ENCODE measurements around the gene DGCR2. TPM values are rescaled to one million over a fixed set of nuclear protein-coding genes. Genes with fewer than 3 reads are reported as not detected.

DGCR2 gene
- total and polyA plus RNA-seq, 2 donors (not counting 1 experiment from before 2014, with no cell fraction given), result 34.3 to 39.5 TPM

- Histone ChIP-seq H2AFZ (ENCODE audit: low read length) (no peak overlapping the region), H3K9me3 (ENCODE audit: control insufficient read depth, insufficient read depth, low read depth, low read length) (no peaks in the 10 kb centered on the region), H3K4me3 (replicated peaks in 1 of 4; ENCODE audit: control extremely low read depth in 1 of 4, insufficient read depth in 1 of 4, low read depth in 3 of 4, low read length in 4 of 4) (no peak overlapping the region), H3K79me2 (ENCODE audit: control insufficient read depth, insufficient read depth, low read length) (peaks cover 1% of the 10 kb centered on the region), H3K36me3 (ENCODE audit: control insufficient read depth, insufficient read depth, low read length) (peaks cover 2% of the 10 kb centered on the region), H3K9ac (ENCODE audit: insufficient read depth, low read length) (no peak overlapping the region), H4K20me1 (ENCODE audit: control insufficient read depth, extremely low read depth, insufficient read depth, low read length) (peaks cover 3% of the 10 kb centered on the region), H3K4me1 (ENCODE audit: control insufficient read depth, extremely low read depth, insufficient read depth, low read length) (peaks cover 9% of the 10 kb centered on the region), H3K27ac (ENCODE audit: insufficient read depth, low read length) (no peak overlapping the region), H3K27me3 (ENCODE audit: control insufficient read depth, insufficient read depth, low read length) (no peaks in the 10 kb centered on the region), H3K4me2 (ENCODE audit: extremely low read depth, insufficient read depth, low read length) (no peak overlapping the region)
- TF ChIP-seq CTCF (conservative IDR thresholded peaks at IDR 0.05 in 1 of 2, IDR thresholded peaks at IDR 0.05 in 1 of 2; ENCODE audit: low read depth in 1 of 2, low read length in 2 of 2) (no peak), EZH2 (IDR thresholded peaks at IDR 0.05; ENCODE audit: low read length, missing control alignments) (no peak)
- no peak for DNase-seq (ENCODE audit: low read depth in 2 of 2)
Measured at GRCh38 chr22:19090183-19090582, 32.0 kb downstream of the DGCR2 start.

- H3K79me2 ChIP-seq (ENCODE audit: control insufficient read depth, insufficient read depth, low read length), result peaks cover 1% of the 10 kb centered on the region
- peaks cover 3% of the 10 kb centered on the region for H4K20me1 ChIP-seq (ENCODE audit: control insufficient read depth, extremely low read depth, insufficient read depth, low read length)
- H3K4me2 ChIP-seq (ENCODE audit: extremely low read depth, insufficient read depth, low read length), result no peak overlapping the region
- H3K36me3 ChIP-seq (ENCODE audit: control insufficient read depth, insufficient read depth, low read length), result peaks cover 2% of the 10 kb centered on the region
- H3K9ac ChIP-seq (ENCODE audit: insufficient read depth, low read length), result no peak overlapping the region
- TF ChIP-seq CTCF (conservative IDR thresholded peaks at IDR 0.05 in 1 of 2, IDR thresholded peaks at IDR 0.05 in 1 of 2; ENCODE audit: low read depth in 1 of 2, low read length in 2 of 2) (no peak), EZH2 (IDR thresholded peaks at IDR 0.05; ENCODE audit: low read length, missing control alignments) (no peak)
- no peak for DNase-seq (ENCODE audit: low read depth in 2 of 2)
- no peaks in the 10 kb centered on the region for H3K9me3 ChIP-seq (ENCODE audit: control insufficient read depth, insufficient read depth, low read depth, low read length)
- H3K27ac ChIP-seq (ENCODE audit: insufficient read depth, low read length), result no peak overlapping the region
- no peak overlapping the region for H3K4me3 ChIP-seq (replicated peaks in 1 of 4; ENCODE audit: control extremely low read depth in 1 of 4, insufficient read depth in 1 of 4, low read depth in 3 of 4, low read length in 4 of 4)
- H2AFZ ChIP-seq (ENCODE audit: low read length), result no peak overlapping the region
- H3K4me1 ChIP-seq (ENCODE audit: control insufficient read depth, extremely low read depth, insufficient read depth, low read length), result peaks cover 9% of the 10 kb centered on the region
- no peaks in the 10 kb centered on the region for H3K27me3 ChIP-seq (ENCODE audit: control insufficient read depth, insufficient read depth, low read length)
Measured at GRCh38 chr22:19088866-19089595, 33.2 kb downstream of the DGCR2 start.

GRCh38 chr22:19086896-19087295, 35.3 kb downstream of the DGCR2 start:
- peak; percentile 46 to 69 for DNase-seq (ENCODE audit: low read depth in 2 of 2)
- H3K4me1 ChIP-seq (ENCODE audit: control insufficient read depth, extremely low read depth, insufficient read depth, low read length), result peaks cover 9% of the 10 kb centered on the region
- H3K4me2 ChIP-seq (ENCODE audit: extremely low read depth, insufficient read depth, low read length), result no peak overlapping the region
- H3K79me2 ChIP-seq (ENCODE audit: control insufficient read depth, insufficient read depth, low read length), result peaks cover 1% of the 10 kb centered on the region
- TF ChIP-seq CTCF (conservative IDR thresholded peaks at IDR 0.05 in 1 of 2, IDR thresholded peaks at IDR 0.05 in 1 of 2; ENCODE audit: low read depth in 1 of 2, low read length in 2 of 2) (no peak), EZH2 (IDR thresholded peaks at IDR 0.05; ENCODE audit: low read length, missing control alignments) (no peak)
- H3K9ac ChIP-seq (ENCODE audit: insufficient read depth, low read length), result no peak overlapping the region
- H3K9me3 ChIP-seq (ENCODE audit: control insufficient read depth, insufficient read depth, low read depth, low read length), result no peaks in the 10 kb centered on the region
- no peak overlapping the region for H3K4me3 ChIP-seq (replicated peaks in 1 of 4; ENCODE audit: control extremely low read depth in 1 of 4, insufficient read depth in 1 of 4, low read depth in 3 of 4, low read length in 4 of 4)
- H3K36me3 ChIP-seq (ENCODE audit: control insufficient read depth, insufficient read depth, low read length), result peaks cover 2% of the 10 kb centered on the region
- no peaks in the 10 kb centered on the region for H3K27me3 ChIP-seq (ENCODE audit: control insufficient read depth, insufficient read depth, low read length)
- H3K27ac ChIP-seq (ENCODE audit: insufficient read depth, low read length), result no peak overlapping the region
- peaks cover 3% of the 10 kb centered on the region for H4K20me1 ChIP-seq (ENCODE audit: control insufficient read depth, extremely low read depth, insufficient read depth, low read length)
- no peak overlapping the region for H2AFZ ChIP-seq (ENCODE audit: low read length)
